Neural cell (in vitro differentiated cells): ENCODE measurements around the gene ATP6V1D. TPM values are rescaled to one million over a fixed set of nuclear protein-coding genes. Genes with fewer than 3 reads are reported as not detected.

Experiments
- H2AFZ ChIP-seq: fragments of 200-600, 300-800 bp; sonication (generic), shearing (Covaris generic); 2 replicates; pipeline ENCODE4 v1.6.0; 2014; ENCODE audit warnings: low read depth, mild to moderate bottlenecking, antibody characterized with exemption, low read length, moderate library complexity
- H3F3A ChIP-seq: fragments of 200-600 bp; shearing (Covaris generic); 2 replicates; pipeline ENCODE4 v1.6.1; 2016; ENCODE audit warnings: mild to moderate bottlenecking, moderate library complexity, mixed read lengths, antibody characterized with exemption, low read length; ENCODE audit not compliant: insufficient read depth, poor library complexity, severe bottlenecking
- H3K27ac ChIP-seq: fragments of 200-600, 300-800 bp; sonication (generic), shearing (Covaris generic); 2 replicates; pipeline ENCODE4 v1.5.1; 2014; ENCODE audit warnings: mild to moderate bottlenecking, low read length, moderate library complexity
- H3K27me3 ChIP-seq: fragments of 300-800, 200-600 bp; sonication (generic), shearing (Covaris generic); 2 replicates; pipeline ENCODE4 v1.6.0; 2014; ENCODE audit warnings: mild to moderate bottlenecking, low read depth, low read length, moderate library complexity; ENCODE audit not compliant: insufficient read depth
- H3K36me3 ChIP-seq: fragments of 300-800, 200-600 bp; sonication (generic), shearing (Covaris generic); 2 replicates; pipeline ENCODE4 v1.5.1; 2014; ENCODE audit warnings: mild to moderate bottlenecking, antibody characterized with exemption, low read length, moderate library complexity; ENCODE audit not compliant: insufficient read depth
- H3K4me2 ChIP-seq: fragments of 300-800, 200-600 bp; sonication (generic), shearing (Covaris generic); 2 replicates; pipeline ENCODE4 v1.6.0; 2014; ENCODE audit warnings: mild to moderate bottlenecking, low read length
- H3K4me3 ChIP-seq: fragments of 300-800, 200-600 bp; sonication (generic), shearing (Covaris generic); 2 replicates; pipeline ENCODE4 v1.5.1; 2014; ENCODE audit warnings: mild to moderate bottlenecking, low read length, moderate library complexity
- H3K79me2 ChIP-seq: fragments of 200-600 bp; shearing (Covaris generic); replicated peaks from 2 replicates; pipeline ENCODE4 v1.6.0; 2014; ENCODE audit warnings: mild to moderate bottlenecking, low read length, moderate library complexity; ENCODE audit not compliant: insufficient read depth
- H3K9ac ChIP-seq: fragments of 300-800, 200-600 bp; sonication (generic), shearing (Covaris generic); 2 replicates; pipeline ENCODE4 v1.6.1; 2016; ENCODE audit warnings: mild to moderate bottlenecking, low read length, mixed read lengths
- H3K9me2 ChIP-seq: fragments of 200-600 bp; shearing (Covaris generic); 2 replicates; pipeline ENCODE4 v1.6.1; 2016; ENCODE audit warnings: mild to moderate bottlenecking, low read length, mixed read lengths; ENCODE audit not compliant: insufficient read depth
- H3K9me3 ChIP-seq: fragments of 200-600, 300-800 bp; sonication (generic), shearing (Covaris generic); 2 replicates; pipeline ENCODE4 v1.6.1; 2016; ENCODE audit warnings: mild to moderate bottlenecking, mixed run types, low read length, moderate library complexity, mixed read lengths
- H4K20me1 ChIP-seq: fragments of 200-600 bp; shearing (Covaris generic); 2 replicates; pipeline ENCODE4 v1.6.1; 2016; ENCODE audit warnings: mild to moderate bottlenecking, mixed run types; ENCODE audit not compliant: insufficient read depth
- CTCF ChIP-seq: fragments of 450-650 bp; IDR thresholded peaks from 2 replicates; pipeline ENCODE4 v1.5.1; 2014; ENCODE audit warnings: antibody characterized with exemption, mild to moderate bottlenecking, moderate library complexity; ENCODE audit not compliant: poor library complexity, severe bottlenecking
- EP300 ChIP-seq: fragments of 450-650 bp; conservative IDR thresholded peaks from 2 replicates; pipeline ENCODE4 v1.6.1; 2014; ENCODE audit warnings: antibody characterized with exemption, mild to moderate bottlenecking, moderate library complexity; ENCODE audit not compliant: poor library complexity, severe bottlenecking
- EZH2 ChIP-seq: fragments of 200-600, 300-800 bp; shearing (Covaris generic), sonication (generic); IDR thresholded peaks from 2 replicates; pipeline ENCODE4 v1.6.1; 2014; ENCODE audit warnings: antibody characterized with exemption, low read length, borderline replicate concordance, mild to moderate bottlenecking; ENCODE audit not compliant: insufficient read depth, poor library complexity, severe bottlenecking
- MXI1 ChIP-seq: fragments of 450-650 bp; conservative IDR thresholded peaks from 2 replicates; pipeline ENCODE4 v1.6.1; 2014; ENCODE audit warnings: antibody characterized with exemption, mild to moderate bottlenecking; ENCODE audit not compliant: poor library complexity, severe bottlenecking
- POLR2AphosphoS5 ChIP-seq: IDR thresholded peaks from 2 replicates; pipeline ENCODE4 v1.6.1; 2012
- RAD21 ChIP-seq: fragments of 450-650 bp; conservative IDR thresholded peaks from 2 replicates; pipeline ENCODE4 v1.6.1; 2014; ENCODE audit warnings: antibody characterized with exemption, mild to moderate bottlenecking, moderate library complexity
- REST ChIP-seq: IDR thresholded peaks from 2 replicates; pipeline ENCODE4 v1.6.1; 2012; ENCODE audit warnings: borderline replicate concordance
- SMC3 ChIP-seq: fragments of 450-650 bp; conservative IDR thresholded peaks from 2 replicates; pipeline ENCODE4 v1.6.1; 2014; ENCODE audit warnings: antibody characterized with exemption, mild to moderate bottlenecking, moderate library complexity; ENCODE audit not compliant: poor library complexity
- TAF1 ChIP-seq: IDR thresholded peaks from 2 replicates; pipeline ENCODE4 v1.6.1; 2012; ENCODE audit warnings: low read depth
- polyA plus RNA-seq: library from polyadenylated mRNA; depleted of rRNA; stranded (reverse); fragments of >200 nt; gene quantifications from 2 replicates; pipeline ENCODE4 v1.2.3, GENCODE V29; 2014

The ATP6V1D gene
- polyA plus RNA-seq, 1 donor from 2014 or later = 216 TPM

- H3K36me3 ChIP-seq = peaks cover 4% of the 10 kb centered on the region
- peaks cover 2% of the 10 kb centered on the region for H3K79me2 ChIP-seq
- no peaks in the 10 kb centered on the region for H3F3A ChIP-seq
- H2AFZ ChIP-seq = no peak overlapping the region
- no peak overlapping the region for H3K4me3 ChIP-seq
- no peaks in the 10 kb centered on the region for H4K20me1 ChIP-seq
- H3K9me2 ChIP-seq = no peaks in the 10 kb centered on the region
- H3K4me2 ChIP-seq = no peak overlapping the region
- no peak for TF ChIP-seq EP300
- TF ChIP-seq CTCF = no peak
- no peak for TF ChIP-seq RAD21
- no peak for TF ChIP-seq MXI1
- no peak for TF ChIP-seq POLR2AphosphoS5
- no peak for TF ChIP-seq REST
- no peak for TF ChIP-seq TAF1
- no peak for TF ChIP-seq SMC3
- no peak for TF ChIP-seq EZH2
- H3K9ac ChIP-seq = no peak overlapping the region
- H3K9me3 ChIP-seq = no peaks in the 10 kb centered on the region
- H3K27ac ChIP-seq = no peak overlapping the region
- no peaks in the 10 kb centered on the region for H3K27me3 ChIP-seq
Observed at GRCh38 chr14:67370830-67371229, 11.2 kb upstream of the ATP6V1D start.

DNA sequence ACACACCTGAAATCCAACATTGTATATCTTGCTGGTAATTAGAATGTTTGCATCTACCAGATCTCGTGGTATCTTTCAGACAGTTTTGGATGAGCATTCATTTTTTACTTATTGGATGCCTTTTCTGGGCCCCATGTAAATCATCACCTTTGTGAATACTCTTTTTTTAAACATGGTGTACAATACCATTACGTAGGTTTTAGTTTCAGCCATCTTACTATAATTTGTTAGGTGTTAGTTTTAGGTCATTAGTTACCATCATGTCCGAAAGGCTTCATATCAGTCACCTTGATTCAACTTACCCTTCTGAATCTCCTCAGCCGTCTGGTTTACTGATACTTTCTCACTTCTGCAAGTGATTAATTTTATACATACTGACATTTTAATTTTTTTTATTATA, 5.9 kb upstream of the ATP6V1D start:
- Histone ChIP-seq H3F3A (no peaks in the 10 kb centered on the region), H3K79me2 (peaks cover 33% of the 10 kb centered on the region), H3K4me2 (no peak overlapping the region), H3K4me3 (no peak overlapping the region), H3K36me3 (peaks cover 8% of the 10 kb centered on the region), H3K9me3 (no peaks in the 10 kb centered on the region), H3K9me2 (no peaks in the 10 kb centered on the region), H3K9ac (no peak overlapping the region), H3K27me3 (no peaks in the 10 kb centered on the region), H3K27ac (no peak overlapping the region), H4K20me1 (no peaks in the 10 kb centered on the region), H2AFZ (no peak overlapping the region)
- no peak for TF ChIP-seq SMC3
- no peak for TF ChIP-seq POLR2AphosphoS5
- no peak for TF ChIP-seq CTCF
- no peak for TF ChIP-seq REST
- TF ChIP-seq MXI1 = no peak
- TF ChIP-seq EZH2 = no peak
- TF ChIP-seq RAD21 = no peak
- no peak for TF ChIP-seq TAF1
- TF ChIP-seq EP300 = no peak
